Measurements from ENCODE around the gene NOS1AP. TPM values are rescaled to one million over a fixed set of nuclear protein-coding genes. Genes with fewer than 3 reads are reported as not detected.
"Not testable (repeated sequence)": the region's sequence is repeated elsewhere in the genome, so short reads cannot be mapped to it uniquely, and the experiment has no call there.

Gene NOS1AP
- total RNA-seq, 2 experiments from 2014 or later = 0.34 to 0.35 TPM

DNA sequence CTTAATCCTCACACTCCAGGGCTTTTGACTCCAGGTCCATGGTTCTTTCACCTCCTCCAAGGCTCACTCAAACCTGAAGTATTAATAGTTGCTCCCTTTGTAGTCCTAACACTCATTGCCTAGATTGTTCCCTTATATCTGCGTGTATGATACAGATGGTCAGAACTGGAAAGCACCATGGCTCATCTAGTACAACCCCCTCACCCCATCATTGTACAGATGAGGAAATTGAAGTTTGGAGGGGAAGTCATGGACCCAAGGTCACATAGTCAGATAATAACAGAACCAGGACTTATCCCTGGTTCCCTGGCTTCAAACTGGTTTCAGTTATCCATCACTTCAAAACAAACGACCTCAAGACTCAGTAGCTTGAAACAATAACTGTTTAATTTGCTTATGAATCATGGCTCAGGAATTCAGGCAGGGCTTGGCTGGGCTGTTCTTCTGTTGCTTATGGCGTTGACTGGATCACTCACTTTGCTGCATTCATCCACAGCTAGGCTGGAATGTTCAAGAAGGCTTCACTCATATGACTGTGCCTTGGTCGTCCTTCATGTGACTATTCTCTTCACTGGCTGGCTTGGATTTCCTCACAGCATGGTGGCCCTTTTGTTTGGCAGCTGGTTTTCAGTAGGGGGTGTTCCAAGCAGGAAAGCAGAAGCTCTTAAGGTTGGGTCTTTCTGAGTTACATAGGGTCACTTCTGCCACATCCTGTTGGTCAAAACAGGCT, 5.0 kb downstream of the NOS1AP start:
- POLR2A ChIA-PET = no interaction called here
- no peaks in the 10 kb centered on the region for H3K4me1 Mint-ChIP-seq

DNA sequence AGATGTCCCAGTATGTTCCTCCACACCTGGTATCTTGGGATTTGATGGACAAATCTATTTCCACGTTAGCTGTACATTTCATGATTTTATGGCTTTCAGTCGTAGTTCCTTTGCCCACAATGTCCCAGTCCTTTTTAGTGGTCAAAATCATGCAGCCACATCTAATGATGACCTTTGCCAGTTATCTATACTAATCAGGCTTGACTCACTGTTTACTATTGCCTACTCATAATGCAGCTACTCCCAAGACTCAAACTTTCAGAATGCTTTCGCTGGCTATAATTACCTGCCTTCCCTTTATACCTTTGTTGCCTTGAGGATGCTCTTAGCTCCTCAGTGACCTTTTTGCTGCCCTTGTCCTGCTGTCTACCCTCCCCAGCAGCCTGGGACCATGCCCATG, 6.4 kb downstream of the NOS1AP start:
- Mint-ChIP-seq H3K4me1 (no peaks in the 10 kb centered on the region), H3K9me3 (ENCODE audit: low read depth) (no peaks in the 10 kb centered on the region), H3K27me3 (peaks cover 64% of the 10 kb centered on the region), H3K36me3 (ENCODE audit: low read depth) (no peaks in the 10 kb centered on the region), H3K27ac (no peak overlapping the region), H3K4me3 (no peak overlapping the region)
- intact Hi-C loops (cut with DNase I, micrococcal nuclease) = no loop called here
- ATAC-seq (no peak), DNase-seq (no peak)
- ChIA-PET CTCF (no interaction called here), POLR2A (no interaction called here)

More for the DNA sequence above, 5.0 kb downstream of the NOS1AP start:
- Mint-ChIP-seq H3K27ac (no peak overlapping the region), H3K36me3 (ENCODE audit: low read depth) (no peaks in the 10 kb centered on the region), H3K9me3 (ENCODE audit: low read depth) (no peaks in the 10 kb centered on the region), H3K4me3 (no peak overlapping the region), H3K27me3 (peaks cover 64% of the 10 kb centered on the region)
- intact Hi-C loops (cut with DNase I, micrococcal nuclease) = no loop called here
- CTCF ChIA-PET = interaction anchor here (0.6 kb wide), 1 partner anchor 152 kb away, joined by 4 read pairs; no protein-coding TSS in a partner anchor
- DNase-seq (no peak), ATAC-seq (no peak)

DNA sequence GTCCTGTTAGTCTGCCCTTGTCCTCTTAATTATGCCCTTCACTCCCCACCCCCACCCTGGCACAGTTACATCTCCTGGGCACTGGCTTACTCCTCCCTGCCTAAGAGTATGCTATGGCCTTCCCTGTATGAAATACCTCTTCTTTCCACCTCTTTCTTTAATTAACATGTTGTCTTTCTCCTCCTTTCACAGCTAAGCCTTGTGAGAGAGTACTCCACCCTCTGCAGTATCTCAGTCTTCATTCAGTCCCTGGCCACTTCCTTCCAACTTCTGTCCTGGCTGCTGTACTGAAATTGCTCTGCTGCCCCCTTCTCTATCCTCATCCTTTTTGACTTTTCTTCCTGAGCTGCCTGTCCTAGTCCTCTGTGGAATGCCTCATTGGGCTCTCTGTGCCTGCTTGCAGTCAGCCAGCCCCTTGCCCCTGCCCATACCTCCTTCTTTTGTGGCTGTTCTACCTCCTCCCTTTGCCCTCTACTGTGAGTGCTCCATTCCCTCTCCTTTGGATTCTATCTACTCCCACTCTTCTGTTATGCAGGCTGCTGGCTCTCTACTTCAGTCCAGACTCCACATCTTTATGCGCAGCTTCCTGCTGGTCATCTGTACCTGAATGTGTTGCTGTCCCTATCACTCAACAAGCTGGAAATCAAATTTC, 8.3 kb downstream of the NOS1AP start:
- no peaks in the 10 kb centered on the region for H3K9me3 Mint-ChIP-seq (ENCODE audit: low read depth)
- no peak overlapping the region for H3K4me3 Mint-ChIP-seq
- H3K36me3 Mint-ChIP-seq (ENCODE audit: low read depth) = no peaks in the 10 kb centered on the region
- intact Hi-C loops (cut with DNase I, micrococcal nuclease) = no loop called here
- ATAC-seq (no peak), DNase-seq (no peak)
- ChIA-PET POLR2A (no interaction called here), CTCF (no interaction called here)
- H3K4me1 Mint-ChIP-seq = no peaks in the 10 kb centered on the region
- peaks cover 48% of the 10 kb centered on the region for H3K27me3 Mint-ChIP-seq
- no peak overlapping the region for H3K27ac Mint-ChIP-seq

DNA sequence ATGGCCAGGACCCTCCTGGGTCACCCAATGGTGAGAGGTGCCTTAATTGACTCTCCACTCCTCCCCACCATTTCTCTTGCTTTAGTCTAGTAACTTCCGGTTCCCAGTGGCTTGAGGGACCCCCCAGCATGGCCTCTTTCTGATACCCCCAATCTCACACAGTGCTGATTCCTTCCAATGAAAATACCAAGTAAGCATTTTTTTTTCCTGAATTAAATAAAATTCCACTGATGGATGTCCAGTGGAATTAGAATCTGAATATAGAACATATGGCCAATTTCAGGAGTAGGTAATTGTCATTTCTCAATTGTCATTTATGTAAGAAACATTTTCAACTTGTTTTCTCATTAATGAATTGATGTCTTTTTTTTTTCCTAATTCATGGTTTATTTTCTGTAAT, 9.5 kb downstream of the NOS1AP start:
- ChIA-PET CTCF (no interaction called here), POLR2A (no interaction called here)
- intact Hi-C loops (cut with DNase I, micrococcal nuclease) = no loop called here
- Mint-ChIP-seq H3K27ac (no peak overlapping the region), H3K27me3 (peaks cover 44% of the 10 kb centered on the region), H3K4me3 (no peak overlapping the region), H3K9me3 (ENCODE audit: low read depth) (peaks cover 4% of the 10 kb centered on the region), H3K4me1 (no peaks in the 10 kb centered on the region), H3K36me3 (ENCODE audit: low read depth) (no peaks in the 10 kb centered on the region)
- DNase-seq (no peak), ATAC-seq (no peak)

DNA sequence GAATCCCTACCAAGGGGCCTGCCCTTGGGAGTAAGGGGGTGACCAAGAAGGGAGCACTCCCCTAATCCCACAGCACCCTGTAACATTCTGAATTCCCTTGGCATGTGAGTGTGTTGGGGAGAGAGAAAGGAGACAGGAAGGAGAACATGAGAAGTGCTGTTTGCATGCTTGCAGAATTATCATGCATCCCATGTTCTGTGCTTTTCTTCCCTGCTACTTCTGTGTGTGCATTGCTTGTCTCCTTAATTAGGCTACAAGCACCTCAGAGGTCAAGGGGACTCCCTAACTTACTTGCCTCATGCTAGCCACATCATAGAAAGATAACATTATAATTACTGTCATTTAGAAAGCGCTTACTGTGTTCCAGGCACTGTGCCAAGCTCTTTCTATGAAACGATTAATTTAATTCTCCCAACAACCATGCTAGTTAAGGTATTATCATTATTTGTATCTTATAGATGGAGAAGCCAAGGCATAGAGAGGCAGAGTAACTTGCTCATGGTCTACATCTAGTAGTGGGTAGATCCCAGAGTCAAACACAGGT, 11.1 kb downstream of the NOS1AP start:
- intact Hi-C loops (cut with DNase I, micrococcal nuclease) = no loop called here
- ATAC-seq = no peak
- no peak for DNase-seq
- Mint-ChIP-seq H3K27ac (no peak overlapping the region), H3K4me1 (no peaks in the 10 kb centered on the region), H3K27me3 (peaks cover 34% of the 10 kb centered on the region), H3K36me3 (ENCODE audit: low read depth) (no peaks in the 10 kb centered on the region), H3K9me3 (ENCODE audit: low read depth) (peaks cover 6% of the 10 kb centered on the region), H3K4me3 (no peak overlapping the region)
- CTCF ChIA-PET = no interaction called here
- POLR2A ChIA-PET = no interaction called here

DNA sequence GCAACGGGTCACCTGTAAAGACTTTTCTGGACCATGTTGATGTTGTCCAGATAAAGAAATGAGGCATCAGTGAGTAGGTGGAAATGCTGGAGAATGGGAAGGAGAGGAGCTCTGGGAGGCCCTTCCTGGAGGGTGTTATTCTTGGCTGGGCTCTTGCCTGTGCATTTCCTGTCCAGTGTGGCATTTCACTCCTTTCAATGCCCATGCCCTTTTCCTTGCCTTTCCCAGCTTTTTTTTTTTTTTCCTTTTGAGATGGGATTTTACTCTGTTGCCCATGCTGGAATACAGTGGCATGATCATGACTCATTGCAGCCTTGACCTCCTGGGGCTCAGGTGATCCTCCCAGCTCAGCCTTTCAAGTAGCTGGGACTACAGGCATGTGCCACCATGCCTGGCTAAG, 11.8 kb downstream of the NOS1AP start:
- Mint-ChIP-seq H3K4me3 (no peak overlapping the region), H3K9me3 (ENCODE audit: low read depth) (peaks cover 6% of the 10 kb centered on the region), H3K4me1 (no peaks in the 10 kb centered on the region), H3K27ac (no peak overlapping the region), H3K27me3 (peaks cover 30% of the 10 kb centered on the region), H3K36me3 (ENCODE audit: low read depth) (no peaks in the 10 kb centered on the region)
- intact Hi-C loops (cut with DNase I, micrococcal nuclease) = no loop called here
- ATAC-seq (no peak), DNase-seq (no peak)
- CTCF ChIA-PET = interaction anchor here (0.7 kb wide), 1 partner anchor 169 kb away, joined by 3 read pairs; no protein-coding TSS in a partner anchor
- POLR2A ChIA-PET = no interaction called here

DNA sequence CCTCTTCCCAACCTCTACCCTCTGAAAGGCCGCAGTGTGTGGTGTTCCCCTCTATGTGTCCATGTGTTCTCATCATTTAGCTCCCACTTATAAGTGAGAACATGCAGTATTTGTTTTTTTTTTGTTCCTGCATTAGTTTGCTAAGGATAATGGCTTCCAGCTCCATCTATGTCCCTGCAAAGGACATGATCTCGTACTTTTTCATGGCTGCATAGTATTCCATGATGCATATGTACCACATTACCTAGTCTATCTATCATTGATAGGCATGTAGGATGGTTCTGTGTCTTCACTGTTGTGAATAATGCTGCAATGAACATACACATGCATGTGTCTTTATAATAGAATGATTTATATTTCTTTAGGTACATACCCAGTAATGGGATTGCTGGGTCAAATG, 12.6 kb downstream of the NOS1AP start:
- H3K9me3 Mint-ChIP-seq (ENCODE audit: low read depth); H3K36me3 Mint-ChIP-seq (ENCODE audit: low read depth); DNase-seq; H3K4me1 Mint-ChIP-seq; POLR2A ChIA-PET; H3K4me3 Mint-ChIP-seq; intact Hi-C loops (cut with DNase I, micrococcal nuclease); ATAC-seq; H3K27ac Mint-ChIP-seq: not testable (repeated sequence)
- H3K27me3 Mint-ChIP-seq = peaks cover 28% of the 10 kb centered on the region
- CTCF ChIA-PET = interaction anchor here (0.7 kb wide), 1 partner anchor 169 kb away, joined by 3 read pairs; no protein-coding TSS in a partner anchor

DNA sequence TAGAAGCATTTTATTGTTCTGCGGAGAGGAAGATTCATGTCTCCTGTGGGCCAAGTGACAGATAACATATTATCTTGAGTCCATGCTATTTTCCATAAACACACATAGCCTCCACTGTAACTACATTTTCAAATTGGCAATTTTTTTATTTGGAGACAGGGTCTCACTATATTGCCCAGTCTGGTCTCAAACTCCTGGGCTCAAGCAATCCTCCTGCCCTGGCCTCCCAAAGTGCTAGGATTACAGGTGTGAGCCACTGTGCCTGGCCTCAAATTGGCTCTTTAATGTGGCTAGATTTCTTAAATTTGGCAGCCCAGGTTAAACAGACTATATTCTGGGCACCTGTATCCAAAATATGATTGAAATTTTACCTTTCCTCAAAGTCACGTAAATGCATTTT, 13.8 kb downstream of the NOS1AP start:
- intact Hi-C loops (cut with DNase I, micrococcal nuclease) = no loop called here
- CTCF ChIA-PET = no interaction called here
- Mint-ChIP-seq H3K4me1 (no peaks in the 10 kb centered on the region), H3K4me3 (no peak overlapping the region), H3K27ac (no peak overlapping the region), H3K27me3 (peaks cover 19% of the 10 kb centered on the region), H3K36me3 (ENCODE audit: low read depth) (no peaks in the 10 kb centered on the region), H3K9me3 (ENCODE audit: low read depth) (peaks cover 6% of the 10 kb centered on the region)
- DNase-seq = no peak
- no peak for ATAC-seq
- POLR2A ChIA-PET = no interaction called here

DNA sequence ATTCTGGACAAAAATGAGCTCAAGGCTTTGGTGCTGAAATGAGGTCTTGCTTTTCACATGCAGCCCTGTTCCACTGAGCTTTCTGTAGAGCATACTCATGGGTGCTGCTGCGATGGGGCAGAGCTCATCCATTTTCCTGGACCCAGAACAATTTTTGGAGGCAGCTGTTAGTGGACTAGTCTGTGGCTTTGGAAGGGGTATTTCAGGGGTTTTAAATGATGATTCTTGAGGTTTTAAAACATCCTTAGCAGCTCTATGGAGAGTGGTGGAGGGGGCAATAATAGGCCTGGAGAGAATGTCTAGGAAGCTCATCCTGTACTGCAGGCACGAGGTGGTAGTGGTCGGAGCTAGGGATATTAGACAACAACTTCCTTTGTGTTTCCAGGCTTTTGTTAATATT, 16.5 kb downstream of the NOS1AP start:
- Mint-ChIP-seq H3K27ac (no peak overlapping the region), H3K4me3 (no peak overlapping the region), H3K36me3 (ENCODE audit: low read depth) (no peaks in the 10 kb centered on the region), H3K9me3 (ENCODE audit: low read depth) (peaks cover 6% of the 10 kb centered on the region), H3K27me3 (peaks cover 12% of the 10 kb centered on the region), H3K4me1 (no peaks in the 10 kb centered on the region)
- DNase-seq (no peak), ATAC-seq (no peak)
- CTCF ChIA-PET = no interaction called here
- intact Hi-C loops (cut with DNase I, micrococcal nuclease) = no loop called here
- POLR2A ChIA-PET = no interaction called here

DNA sequence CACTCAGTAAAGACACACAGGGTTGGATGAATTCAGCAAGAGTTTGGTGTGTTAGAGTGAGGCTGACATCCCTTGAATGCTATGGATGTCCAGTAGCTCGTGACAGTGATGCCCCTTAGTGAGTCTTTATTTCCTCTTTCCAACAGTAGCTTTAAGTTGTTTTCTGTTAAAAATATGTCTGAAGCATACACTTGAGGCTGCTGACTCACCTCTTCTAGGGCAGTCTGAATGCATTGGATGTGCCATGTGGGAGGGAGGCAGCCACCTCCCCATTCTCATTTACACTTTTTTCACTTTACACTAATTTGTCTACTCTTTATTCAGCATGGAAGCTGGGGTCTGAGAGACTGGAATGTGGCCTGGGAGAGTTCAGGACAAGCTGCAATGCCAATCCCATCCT, 17.6 kb downstream of the NOS1AP start:
- Mint-ChIP-seq H3K27ac (no peak overlapping the region), H3K27me3 (peaks cover 15% of the 10 kb centered on the region), H3K36me3 (ENCODE audit: low read depth) (no peaks in the 10 kb centered on the region), H3K4me1 (no peaks in the 10 kb centered on the region), H3K4me3 (no peak overlapping the region), H3K9me3 (ENCODE audit: low read depth) (peaks cover 6% of the 10 kb centered on the region)
- DNase-seq (no peak), ATAC-seq (no peak)
- CTCF ChIA-PET = no interaction called here
- intact Hi-C loops (cut with DNase I, micrococcal nuclease) = no loop called here
- POLR2A ChIA-PET = no interaction called here

DNA sequence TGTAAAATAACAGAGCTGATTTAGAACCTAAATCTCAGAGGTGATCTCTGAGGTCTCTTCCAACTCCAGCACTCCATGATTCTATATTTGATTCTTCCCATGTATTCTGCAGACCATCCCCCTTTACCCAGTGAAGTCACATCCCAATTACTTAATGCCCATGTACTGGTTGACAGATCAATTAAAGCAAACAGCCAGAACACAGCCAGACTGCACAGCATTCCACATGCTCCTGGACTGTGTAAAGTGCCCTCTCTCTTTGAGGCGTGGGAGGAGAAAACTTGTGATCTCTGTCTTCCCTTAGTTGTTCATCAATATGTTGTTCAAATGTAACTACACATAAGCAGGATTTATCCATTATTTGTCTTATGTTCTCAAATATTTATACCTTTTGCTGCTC, 18.1 kb downstream of the NOS1AP start:
- ChIA-PET POLR2A (no interaction called here), CTCF (no interaction called here)
- intact Hi-C loops (cut with DNase I, micrococcal nuclease) = no loop called here
- H3K4me3 Mint-ChIP-seq = no peak overlapping the region
- DNase-seq (no peak), ATAC-seq (no peak)
- no peak overlapping the region for H3K27ac Mint-ChIP-seq
- H3K27me3 Mint-ChIP-seq = peaks cover 15% of the 10 kb centered on the region
- H3K4me1 Mint-ChIP-seq = no peaks in the 10 kb centered on the region
- peaks cover 6% of the 10 kb centered on the region for H3K9me3 Mint-ChIP-seq (ENCODE audit: low read depth)
- H3K36me3 Mint-ChIP-seq (ENCODE audit: low read depth) = no peaks in the 10 kb centered on the region

DNA sequence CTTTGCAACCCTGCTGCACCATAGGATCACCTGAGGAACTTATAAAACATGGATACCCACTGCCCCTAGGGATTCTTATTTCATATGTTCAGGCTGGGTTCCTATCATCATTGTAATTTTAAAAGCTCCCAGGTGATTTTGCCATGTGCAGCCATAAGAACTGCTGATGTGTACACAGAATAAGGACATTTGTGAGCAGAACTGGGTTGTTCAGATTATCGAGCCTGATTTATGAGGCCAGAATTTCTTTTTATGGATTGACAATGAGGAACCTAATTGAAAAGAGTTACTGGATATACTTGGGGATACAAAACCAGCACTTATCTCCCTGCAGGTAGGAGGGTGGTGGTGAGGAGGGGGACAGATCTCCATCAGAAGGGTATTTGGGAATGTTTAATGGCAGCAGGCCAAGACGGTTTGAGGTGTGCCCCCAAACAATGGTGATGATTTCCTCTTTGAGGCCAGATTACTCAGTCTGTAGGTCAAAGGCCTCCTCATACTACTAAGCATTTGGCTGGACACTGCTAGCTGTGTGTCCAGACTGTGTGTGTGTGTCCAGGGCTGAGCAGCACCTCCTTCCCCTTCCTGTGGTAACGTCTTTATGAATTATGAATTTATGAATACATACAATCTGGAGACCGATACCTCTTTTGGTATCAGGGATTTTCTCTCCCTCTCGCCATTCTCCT, 18.9 kb downstream of the NOS1AP start:
- no peak for DNase-seq
- Mint-ChIP-seq H3K27ac (no peak overlapping the region), H3K9me3 (ENCODE audit: low read depth) (peaks cover 4% of the 10 kb centered on the region), H3K4me3 (no peak overlapping the region), H3K4me1 (no peaks in the 10 kb centered on the region), H3K27me3 (peaks cover 15% of the 10 kb centered on the region), H3K36me3 (ENCODE audit: low read depth) (no peaks in the 10 kb centered on the region)
- ChIA-PET CTCF (no interaction called here), POLR2A (no interaction called here)
- intact Hi-C loops (cut with DNase I, micrococcal nuclease) = no loop called here
- no peak for ATAC-seq
